Measurements from ENCODE around the gene CENPC.
"Not testable (repeated sequence)": the region's sequence is repeated elsewhere in the genome, so short reads cannot be mapped to it uniquely, and the experiment has no call there.

Gene CENPC

GRCh38 chr4:67545199-67546003 is at the start of gene CENPC:
Gene CENPC, minus strand, starts transcription at chr4:67545503. Its CDS starts 148 bp downstream, at chr4:67545355.
- DNase-seq = peak; percentile 87 to 88

GRCh38 chr4:67593741-67594175 is 48.5 kb upstream of the CENPC start:
- no peak for DNase-seq

DNA sequence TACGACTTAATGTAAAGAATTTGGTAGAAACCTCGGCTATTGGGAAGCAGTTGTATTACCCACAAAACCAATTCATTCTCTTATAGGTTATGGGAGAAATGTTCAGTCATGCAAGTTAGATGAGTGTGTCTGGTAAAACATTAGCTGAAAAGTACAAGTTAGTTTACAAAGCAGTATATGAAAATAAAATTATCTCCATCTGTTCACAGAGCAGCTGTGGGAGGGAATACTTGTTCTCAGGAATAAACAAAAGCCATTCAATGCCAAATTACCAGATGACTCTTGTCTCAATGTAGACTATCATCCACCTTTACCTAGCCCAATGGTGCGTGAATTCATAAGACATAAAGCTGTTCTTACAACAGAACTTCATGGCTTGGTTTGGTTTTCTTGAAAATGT is 41.9 kb upstream of the CENPC start:
- no peak for DNase-seq

- no peak for DNase-seq
These were observed 39.2 kb upstream of the CENPC start for GRCh38 chr4:67584496-67584895.

DNA sequence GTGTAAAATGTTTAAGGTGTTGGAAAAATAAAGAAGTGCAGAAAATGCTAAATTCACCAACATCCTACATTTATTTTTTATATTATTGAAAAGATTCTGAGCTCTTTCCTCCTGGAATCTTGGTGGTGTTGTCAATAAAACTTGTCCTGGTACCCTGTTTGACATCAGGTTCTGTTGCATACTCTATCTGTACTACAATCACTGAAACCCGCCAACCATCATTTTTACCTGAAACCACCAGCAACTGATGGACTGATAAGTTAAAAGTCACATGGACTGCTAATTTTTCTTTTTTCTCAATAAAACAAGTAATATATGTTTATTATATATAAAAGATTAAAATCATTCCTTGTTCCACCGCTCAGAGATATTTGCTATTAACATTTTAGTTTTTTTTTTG is 36.6 kb upstream of the CENPC start:
- no peak for DNase-seq

DNA sequence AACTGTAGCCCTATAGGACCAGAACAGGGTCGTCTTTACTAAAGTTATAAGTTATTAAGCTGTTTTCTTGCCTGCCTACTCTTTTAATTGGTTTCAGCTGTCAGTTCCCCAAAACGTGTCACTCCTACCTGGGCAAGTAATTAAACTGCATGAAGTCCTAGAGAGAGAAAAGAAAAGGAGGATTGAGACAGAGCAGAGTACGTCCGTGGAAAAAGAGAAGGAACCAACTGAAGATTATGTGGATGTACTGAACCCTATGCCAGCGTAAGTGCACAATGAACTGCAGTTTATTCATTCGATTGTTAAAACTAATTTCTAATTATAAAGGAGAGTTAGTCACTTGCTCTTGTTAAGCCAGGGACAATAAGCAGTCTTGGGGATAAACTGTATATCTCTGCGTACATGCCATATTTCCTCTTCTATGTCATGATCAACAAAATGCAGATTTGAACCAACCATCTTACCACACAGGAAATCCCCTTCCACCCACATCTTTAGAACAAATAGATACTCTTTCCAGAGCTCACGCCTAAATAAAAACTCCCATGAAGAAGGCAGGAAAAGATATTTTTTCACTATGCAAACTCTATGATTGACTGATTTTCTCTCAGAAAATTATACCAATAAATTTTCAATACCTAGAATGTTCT is 36.0 kb upstream of the CENPC start:
- DNase-seq = no peak

DNA sequence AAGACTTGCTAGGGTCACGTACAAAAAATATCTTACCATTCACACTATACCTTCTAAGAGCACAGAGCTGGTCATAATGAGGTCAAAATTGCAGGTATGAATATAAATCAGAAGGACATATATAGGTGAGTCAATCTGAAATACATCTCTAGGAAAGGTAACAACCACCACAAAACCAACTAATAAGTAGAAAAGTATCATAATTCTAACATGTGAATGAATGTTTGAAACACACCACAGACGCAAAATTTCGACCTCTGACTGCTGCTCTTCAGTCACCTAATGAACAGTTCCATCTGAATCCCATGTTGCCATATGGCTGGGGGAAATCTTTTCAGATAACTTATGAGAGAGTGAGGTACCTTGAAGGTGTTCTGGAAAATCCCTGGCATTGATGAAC is 35.3 kb upstream of the CENPC start:
- no peak for DNase-seq

DNA sequence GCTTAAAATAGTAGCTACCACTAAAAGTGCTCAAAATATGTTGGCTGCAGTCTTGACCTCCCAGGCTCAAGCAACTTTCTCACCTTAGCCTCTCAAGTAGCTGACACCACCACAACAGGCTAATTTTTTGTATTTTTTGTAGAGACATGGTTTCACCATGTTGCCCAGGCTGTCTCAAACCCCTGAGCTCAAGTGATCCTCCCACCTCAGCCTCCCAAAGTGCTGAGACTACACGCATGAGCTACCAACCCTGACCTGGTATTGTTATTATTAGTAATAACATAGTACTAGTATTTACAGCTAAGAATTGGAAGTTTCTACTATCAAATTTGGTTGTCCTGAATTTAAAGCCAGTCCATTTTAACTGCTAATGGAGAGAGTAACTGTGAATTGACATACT is 31.2 kb upstream of the CENPC start:
- DNase-seq = no peak

DNA sequence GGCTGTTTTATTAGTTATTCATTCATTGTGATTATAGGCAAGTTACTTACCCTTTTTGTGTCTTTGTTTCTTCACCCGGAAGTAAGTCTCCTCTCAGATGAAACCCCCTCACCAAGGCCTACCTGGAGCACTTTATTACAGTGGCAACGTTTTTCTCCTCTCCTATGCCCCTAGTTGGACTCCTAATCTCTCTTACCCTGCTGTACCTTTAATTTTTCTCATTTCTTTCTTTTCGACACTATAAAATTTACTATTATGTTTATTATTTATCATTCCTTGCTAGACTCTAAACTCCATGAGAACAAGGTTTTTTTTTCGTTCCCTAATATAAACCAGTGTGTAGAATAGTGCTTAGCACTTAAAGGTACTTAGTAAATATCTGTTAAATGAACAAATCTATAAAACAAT is 30.8 kb upstream of the CENPC start:
- DNase-seq = no peak

DNA sequence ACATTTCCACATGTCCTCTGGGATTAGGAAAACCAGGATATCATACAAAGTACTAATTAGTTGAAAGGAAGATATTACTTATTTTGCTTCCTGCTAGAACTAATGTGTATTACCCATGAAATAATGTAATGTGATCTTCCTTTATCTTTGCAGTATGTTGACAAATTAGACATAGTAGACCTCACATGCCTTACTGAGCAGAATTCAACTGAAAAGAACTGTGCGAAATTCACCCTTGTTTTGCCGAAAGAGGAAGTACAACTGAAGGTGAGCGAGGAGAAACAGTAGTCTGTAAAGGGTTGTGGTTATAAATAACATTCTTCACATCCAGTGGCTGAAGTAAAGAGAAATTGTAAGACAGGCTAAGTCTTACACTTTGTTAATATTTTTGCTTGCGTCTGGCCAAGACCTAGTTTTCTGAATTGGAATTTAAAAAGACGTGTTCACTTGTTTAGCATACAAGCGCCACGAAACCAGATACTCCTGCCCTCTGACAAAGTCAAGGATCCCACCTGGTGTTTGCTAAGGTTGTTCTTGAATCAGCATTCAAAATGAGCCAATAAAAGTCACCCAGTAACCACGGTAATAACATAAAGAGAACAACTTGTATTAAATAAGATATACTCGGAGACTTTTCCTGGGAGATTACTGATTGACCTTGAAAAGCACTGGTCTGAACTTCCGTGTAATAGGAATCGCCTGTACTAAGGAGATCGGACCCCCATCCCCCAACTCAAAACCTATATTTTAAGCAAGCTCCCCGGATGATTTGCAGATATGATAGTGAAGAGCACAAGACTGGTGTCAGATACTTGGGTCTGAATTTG is 30.1 kb upstream of the CENPC start:
- no peak for DNase-seq

DNA sequence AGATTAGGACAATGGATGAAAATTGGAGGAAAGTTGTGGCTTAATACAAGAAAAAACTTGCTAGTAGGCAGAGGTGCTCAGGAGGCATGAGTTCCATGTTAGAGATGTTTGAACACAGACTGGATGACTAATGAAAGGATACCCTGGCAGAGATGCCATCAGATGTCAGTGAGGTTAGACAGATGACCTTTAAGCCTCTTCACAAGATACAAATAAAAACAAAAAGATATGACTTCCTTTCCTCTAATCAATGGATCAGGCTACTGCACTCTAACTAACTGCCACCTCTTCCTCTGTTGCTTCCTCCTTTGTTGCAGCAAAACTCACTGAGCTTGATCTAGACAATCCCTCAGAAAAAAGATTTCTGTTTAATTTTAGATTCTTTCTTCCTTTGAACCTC is 27.9 kb upstream of the CENPC start:
- no peak for DNase-seq

- DNase-seq = no peak
These were observed 26.7 kb upstream of the CENPC start for GRCh38 chr4:67571975-67572374.

DNA sequence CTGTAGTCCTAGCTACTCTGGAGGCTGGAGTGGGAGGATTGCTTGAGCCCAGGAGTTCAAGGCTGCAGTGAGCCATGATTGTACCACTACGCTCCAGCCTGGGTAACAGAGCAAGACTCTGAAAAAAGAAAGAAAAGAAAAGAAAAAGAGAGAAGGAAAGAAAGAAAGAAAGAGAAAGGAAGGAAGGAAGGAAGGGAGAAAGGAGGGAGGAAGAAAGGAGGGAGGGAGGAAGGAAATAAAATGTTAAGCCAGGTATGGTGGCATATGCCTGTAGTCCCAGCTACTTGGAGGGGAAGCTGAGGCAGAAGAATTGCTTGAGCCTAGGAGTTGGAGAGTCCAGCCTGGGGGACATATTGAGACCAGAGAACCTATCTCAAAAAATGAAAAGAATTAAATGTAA is 25.2 kb upstream of the CENPC start:
- DNase-seq = no peak

DNA sequence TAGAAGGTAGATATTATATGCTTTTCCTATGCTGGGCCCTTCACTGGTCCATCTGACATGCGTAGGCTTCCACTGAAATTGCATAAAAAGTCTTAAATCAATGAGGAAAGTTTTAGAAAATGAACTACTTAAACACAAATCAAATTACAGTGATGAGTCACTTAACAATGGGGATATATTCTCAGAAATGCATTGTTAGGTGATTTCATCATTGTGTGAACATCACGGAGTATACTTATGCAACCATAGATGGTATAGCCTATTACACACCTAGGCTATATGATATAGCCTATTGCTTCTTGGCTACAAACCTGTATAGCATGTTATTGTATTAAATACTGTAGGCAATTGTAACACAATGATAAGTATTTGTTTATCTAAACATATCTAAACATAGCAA is 23.5 kb upstream of the CENPC start:
- no peak for DNase-seq

DNA sequence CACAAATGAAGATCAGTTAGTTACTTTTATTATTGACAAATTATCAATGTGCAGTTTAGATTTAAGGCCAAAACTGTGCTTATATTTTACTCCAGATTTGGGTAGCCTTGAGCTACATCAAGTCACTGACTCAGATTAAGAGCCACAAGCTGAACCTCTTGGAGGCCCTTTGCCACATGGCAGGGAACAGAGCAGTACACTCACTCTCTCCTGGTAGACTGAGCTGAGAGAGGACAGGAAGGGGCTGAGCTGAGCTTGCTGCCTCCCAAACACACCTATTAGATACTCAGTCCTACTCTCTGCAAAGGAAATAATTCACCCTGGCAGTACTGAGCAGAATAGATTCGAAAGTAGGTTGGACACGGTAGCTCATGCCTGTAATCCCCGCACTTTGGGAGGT is 21.0 kb upstream of the CENPC start:
- DNase-seq = no peak

- DNase-seq = no peak
These were observed 20.0 kb upstream of the CENPC start for GRCh38 chr4:67565284-67565683.

- DNase-seq = no peak
These were observed 13.2 kb upstream of the CENPC start, which contains the start of gene STAP1 for GRCh38 chr4:67558493-67558892. Gene STAP1, plus strand, starts transcription at chr4:67558727. Its CDS starts 83 bp downstream, at chr4:67558810.

DNA sequence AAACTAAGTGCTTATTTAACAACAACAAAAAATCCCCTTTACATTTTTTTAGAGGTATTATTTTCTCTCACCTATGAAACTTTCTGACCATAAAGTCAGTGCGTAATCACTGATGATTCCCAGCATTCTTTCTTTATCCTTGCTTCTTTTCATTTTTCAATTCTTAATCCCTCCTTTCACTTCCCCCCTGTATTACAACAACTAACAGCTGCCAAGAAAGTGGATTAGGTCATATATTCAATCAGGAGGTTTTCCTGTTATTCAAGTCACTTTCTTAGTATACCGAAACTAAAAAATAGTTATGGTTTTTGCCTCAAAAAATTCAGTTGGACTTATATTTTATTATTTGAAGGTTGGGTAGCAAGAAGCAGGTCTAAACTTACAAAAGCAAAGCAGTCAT is 11.1 kb upstream of the CENPC start:
- no peak for DNase-seq

DNA sequence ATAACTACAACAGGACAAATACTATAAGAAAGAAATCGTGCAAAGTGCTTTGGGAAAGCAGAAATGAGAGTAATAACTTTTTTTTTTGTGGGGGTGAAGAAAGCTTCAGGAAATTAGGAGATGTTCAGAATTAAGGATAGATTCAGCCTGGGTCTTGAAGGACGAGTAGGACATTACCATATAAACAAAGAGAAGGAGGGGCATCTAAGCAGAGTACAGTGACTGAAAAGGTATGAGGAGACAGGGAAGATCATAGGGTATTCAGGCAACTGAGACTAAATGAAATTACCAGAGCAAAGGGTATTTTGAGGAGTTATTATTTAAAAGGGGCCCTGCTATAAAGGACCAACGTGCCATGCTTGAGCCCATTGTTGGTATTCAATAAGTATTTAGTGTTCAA is 10.1 kb upstream of the CENPC start:
- no peak for DNase-seq

GRCh38 chr4:67554096-67554495 is 8.8 kb upstream of the CENPC start:
- no peak for DNase-seq

- DNase-seq = not testable (repeated sequence)
These were observed 7.0 kb upstream of the CENPC start for GRCh38 chr4:67552146-67552792.

DNA sequence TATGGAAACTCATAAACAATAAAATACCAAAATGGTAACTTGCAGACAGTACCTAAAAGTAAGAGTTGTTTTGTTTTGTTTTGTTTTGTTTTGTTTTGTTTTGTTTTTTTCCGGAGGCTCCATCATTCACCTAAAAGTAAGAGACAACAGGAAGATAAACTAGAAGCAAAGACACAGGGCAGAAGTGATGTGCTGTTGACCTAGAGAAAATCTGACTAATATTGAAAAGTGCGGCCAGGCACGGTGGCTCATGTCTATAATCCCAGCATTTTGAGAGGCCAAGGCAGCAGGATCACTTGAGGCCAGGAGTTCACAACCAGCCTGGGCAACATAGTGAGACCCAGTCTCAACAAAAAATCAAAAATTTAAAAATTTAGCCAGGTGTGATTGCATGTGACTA is 5.6 kb upstream of the CENPC start:
- no peak for DNase-seq

DNA sequence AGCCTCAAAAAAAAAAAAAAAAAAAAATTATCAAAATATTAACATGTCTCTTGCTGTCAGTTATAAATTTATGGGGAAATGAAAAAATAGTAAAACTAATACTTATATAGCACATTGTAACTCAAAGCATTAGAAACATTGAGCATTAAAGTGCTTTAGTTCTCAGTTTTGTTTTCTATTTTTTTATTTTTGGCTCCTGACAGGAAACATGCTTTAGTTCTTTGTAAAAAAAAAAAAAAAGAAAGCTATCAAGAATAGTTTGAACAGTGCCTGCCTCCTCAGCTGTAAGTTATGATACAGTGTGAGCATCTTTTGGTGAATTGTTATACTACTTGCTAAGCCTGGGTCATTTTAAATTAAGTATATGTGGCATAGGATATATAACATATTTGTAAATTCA is 5.1 kb upstream of the CENPC start:
- no peak for DNase-seq
